ENCODE measurements around the gene BCAP29. TPM values are rescaled to one million over a fixed set of nuclear protein-coding genes. Genes with fewer than 3 reads are reported as not detected.

BCAP29 gene
- polyA plus RNA-seq, 1 of the 3 experiments (the other 2 are of a cell fraction): 29.2 TPM

- no peak for DNase-seq
- Histone ChIP-seq H3F3A (replicated peaks; ENCODE audit: insufficient read depth) (peaks cover 6% of the 10 kb centered on the region), H3K9ac (no peak overlapping the region), H3K36me3 (replicated peaks in 1 of 2; ENCODE audit: control insufficient read depth in 1 of 2, insufficient read depth in 2 of 2, low read length in 1 of 2) (peaks cover 23 to 29% of the 10 kb centered on the region in 2 experiments), H3K4me3 (ENCODE audit: low read depth in 2 of 2, low read length in 1 of 2) (no peak overlapping the region; a peak in 1 of 4 replicates), H3K9me2 (no peaks in the 10 kb centered on the region), H3K9me3 (no peaks in the 10 kb centered on the region), H3K27me3 (ENCODE audit: insufficient read depth) (no peaks in the 10 kb centered on the region), H3K27ac (ENCODE audit: low read depth in 2 of 2, low read length in 1 of 2) (peak overlapping the region in 1 of 2 experiments; percentile 36; a peak in 2 of 4 replicates), H3K4me2 (peak overlapping the region; percentile 15; the same call in 1 of the 2 replicates), H2AFZ (ENCODE audit: low read depth) (no peak overlapping the region), H4K20me1 (ENCODE audit: insufficient read depth) (no peaks in the 10 kb centered on the region), H3K4me1 (ENCODE audit: control insufficient read depth in 1 of 2, insufficient read depth in 2 of 2, low read depth in 1 of 2, low read length in 1 of 2) (peaks cover 13 to 20% of the 10 kb centered on the region in 2 experiments; a peak in 2 of 4 replicates), H3K79me2 (ENCODE audit: insufficient read depth) (peaks cover 79% of the 10 kb centered on the region)
- ChIA-PET POLR2A (no interaction called here), CTCF (interaction anchor here (1.0 to 1.6 kb wide), 5 partner anchors 12 to 110 kb away, joined by 3 to 4 read pairs (median 3); no protein-coding TSS in a partner anchor)
- 55% methylated on average over 2 of the region's 2 CpGs for WGBS (ENCODE audit: low lambda C conversion rate)
- TF ChIP-seq FOXJ3 (CRISPR knock-in tag; IDR thresholded peaks at IDR 0.05): no peak
- TF ChIP-seq RCOR1 (IDR thresholded peaks at IDR 0.05; ENCODE audit: low read length): no peak
Observed at GRCh38 chr7:107559864-107560263, 20.2 kb upstream of the BCAP29 start.

DNA sequence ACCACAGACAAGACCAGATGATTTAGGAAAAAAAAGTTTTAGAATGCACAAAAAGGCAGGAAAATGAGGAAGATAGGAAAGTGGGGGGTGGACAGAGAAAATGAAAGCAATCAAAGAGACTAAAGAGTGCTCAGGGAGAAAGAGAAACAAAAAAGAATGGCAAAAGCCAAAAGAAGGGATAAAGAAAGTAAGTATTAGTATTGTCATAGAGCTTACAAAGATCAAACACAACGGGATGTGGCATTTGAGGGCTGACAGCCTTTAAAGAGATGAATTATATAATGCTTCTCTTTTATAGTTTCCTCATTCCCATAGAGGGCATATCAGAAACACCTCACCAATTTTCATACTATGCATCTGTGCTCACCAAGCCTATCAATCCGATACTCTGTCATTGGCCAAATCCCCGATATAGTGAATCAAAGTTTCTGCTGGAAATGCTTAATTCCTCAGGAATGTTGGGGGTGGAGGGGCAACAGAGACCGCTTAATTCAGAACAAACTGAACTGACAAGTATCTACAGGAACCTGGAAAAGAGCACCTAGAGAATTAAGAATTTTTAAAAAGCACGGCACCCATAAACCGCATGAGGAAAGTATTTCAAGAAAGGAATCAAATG, 19.0 kb upstream of the BCAP29 start:
- peaks cover 88% of the 10 kb centered on the region for H3K79me2 ChIP-seq (ENCODE audit: insufficient read depth)
- no peaks in the 10 kb centered on the region for H3K9me3 ChIP-seq
- H3K4me2 ChIP-seq: peak overlapping the region; percentile 15
- H4K20me1 ChIP-seq (ENCODE audit: insufficient read depth): no peaks in the 10 kb centered on the region
- H3K4me1 ChIP-seq (ENCODE audit: control insufficient read depth in 1 of 2, insufficient read depth in 2 of 2, low read depth in 1 of 2, low read length in 1 of 2): peaks cover 17 to 28% of the 10 kb centered on the region in 2 experiments; a peak in 3 of 4 replicates
- CTCF ChIA-PET: interaction anchor here (1.6 kb wide), 1 partner anchor 14 kb away, joined by 4 read pairs; no protein-coding TSS in a partner anchor
- H3K9me2 ChIP-seq: no peaks in the 10 kb centered on the region
- peak overlapping the region in 1 of 2 experiments; percentile 36; a peak in 1 of 4 replicates for H3K27ac ChIP-seq (ENCODE audit: low read depth in 2 of 2, low read length in 1 of 2)
- peaks cover 15% of the 10 kb centered on the region for H3F3A ChIP-seq (replicated peaks; ENCODE audit: insufficient read depth)
- no peak for DNase-seq
- POLR2A ChIA-PET: no interaction called here
- H3K27me3 ChIP-seq (ENCODE audit: insufficient read depth): no peaks in the 10 kb centered on the region
- H3K36me3 ChIP-seq (replicated peaks in 1 of 2; ENCODE audit: control insufficient read depth in 1 of 2, insufficient read depth in 2 of 2, low read length in 1 of 2): peaks cover 18 to 26% of the 10 kb centered on the region in 2 experiments
- no peak overlapping the region; the same call in 1 of the 2 replicates for H3K9ac ChIP-seq
- TF ChIP-seq NFIC (IDR thresholded peaks at IDR 0.05; ENCODE audit: borderline replicate concordance) (no peak), FOXJ3 (CRISPR knock-in tag; IDR thresholded peaks at IDR 0.05) (no peak), GATA2 (CRISPR knock-in tag; IDR thresholded peaks at IDR 0.05) (no peak), FOXM1 (IDR thresholded peaks at IDR 0.05; ENCODE audit: low read depth) (no peak), IRF3 (IDR thresholded peaks at IDR 0.05; ENCODE audit: low read depth, low read length) (no peak), EP300 (IDR thresholded peaks at IDR 0.05; ENCODE audit: borderline replicate concordance in 1 of 2, low read depth in 1 of 2, low read length in 1 of 2) (no peak), SMC3 (IDR thresholded peaks at IDR 0.05; ENCODE audit: low read depth, low read length) (no peak), TEAD4 (IDR thresholded peaks at IDR 0.05; ENCODE audit: borderline replicate concordance, insufficient read depth) (no peak)
- TF ChIP-seq, protein P1, sequence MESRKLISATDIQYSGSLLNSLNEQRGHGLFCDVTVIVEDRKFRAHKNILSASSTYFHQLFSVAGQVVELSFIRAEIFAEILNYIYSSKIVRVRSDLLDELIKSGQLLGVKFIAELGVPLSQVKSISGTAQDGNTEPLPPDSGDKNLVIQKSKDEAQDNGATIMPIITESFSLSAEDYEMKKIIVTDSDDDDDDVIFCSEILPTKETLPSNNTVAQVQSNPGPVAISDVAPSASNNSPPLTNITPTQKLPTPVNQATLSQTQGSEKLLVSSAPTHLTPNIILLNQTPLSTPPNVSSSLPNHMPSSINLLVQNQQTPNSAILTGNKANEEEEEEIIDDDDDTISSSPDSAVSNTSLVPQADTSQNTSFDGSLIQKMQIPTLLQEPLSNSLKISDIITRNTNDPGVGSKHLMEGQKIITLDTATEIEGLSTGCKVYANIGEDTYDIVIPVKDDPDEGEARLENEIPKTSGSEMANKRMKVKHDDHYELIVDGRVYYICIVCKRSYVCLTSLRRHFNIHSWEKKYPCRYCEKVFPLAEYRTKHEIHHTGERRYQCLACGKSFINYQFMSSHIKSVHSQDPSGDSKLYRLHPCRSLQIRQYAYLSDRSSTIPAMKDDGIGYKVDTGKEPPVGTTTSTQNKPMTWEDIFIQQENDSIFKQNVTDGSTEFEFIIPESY (IDR thresholded peaks at IDR 0.05; ENCODE audit: borderline replicate concordance, low read depth): no peak
- WGBS (ENCODE audit: low lambda C conversion rate): 82% methylated on average over 6 of the region's 6 CpGs
- no peak overlapping the region for H2AFZ ChIP-seq (ENCODE audit: low read depth)
- H3K4me3 ChIP-seq (ENCODE audit: low read depth in 2 of 2, low read length in 1 of 2): no peak overlapping the region
